Left hindlimb (tissue), 1 donor: ENCODE results near the gene INTS12.
A peak's percentile ranks its signal among the peaks of the same experiment; 100 is the strongest.
"Not testable (repeated sequence)": the region's sequence is repeated elsewhere in the genome, so short reads cannot be mapped to it uniquely, and the experiment has no call there.

Source experiments
- DNase-seq: peaks from one replicate; pipeline ENCODE4 v3.0.0-alpha.2; 2018

Gene INTS12

DNA sequence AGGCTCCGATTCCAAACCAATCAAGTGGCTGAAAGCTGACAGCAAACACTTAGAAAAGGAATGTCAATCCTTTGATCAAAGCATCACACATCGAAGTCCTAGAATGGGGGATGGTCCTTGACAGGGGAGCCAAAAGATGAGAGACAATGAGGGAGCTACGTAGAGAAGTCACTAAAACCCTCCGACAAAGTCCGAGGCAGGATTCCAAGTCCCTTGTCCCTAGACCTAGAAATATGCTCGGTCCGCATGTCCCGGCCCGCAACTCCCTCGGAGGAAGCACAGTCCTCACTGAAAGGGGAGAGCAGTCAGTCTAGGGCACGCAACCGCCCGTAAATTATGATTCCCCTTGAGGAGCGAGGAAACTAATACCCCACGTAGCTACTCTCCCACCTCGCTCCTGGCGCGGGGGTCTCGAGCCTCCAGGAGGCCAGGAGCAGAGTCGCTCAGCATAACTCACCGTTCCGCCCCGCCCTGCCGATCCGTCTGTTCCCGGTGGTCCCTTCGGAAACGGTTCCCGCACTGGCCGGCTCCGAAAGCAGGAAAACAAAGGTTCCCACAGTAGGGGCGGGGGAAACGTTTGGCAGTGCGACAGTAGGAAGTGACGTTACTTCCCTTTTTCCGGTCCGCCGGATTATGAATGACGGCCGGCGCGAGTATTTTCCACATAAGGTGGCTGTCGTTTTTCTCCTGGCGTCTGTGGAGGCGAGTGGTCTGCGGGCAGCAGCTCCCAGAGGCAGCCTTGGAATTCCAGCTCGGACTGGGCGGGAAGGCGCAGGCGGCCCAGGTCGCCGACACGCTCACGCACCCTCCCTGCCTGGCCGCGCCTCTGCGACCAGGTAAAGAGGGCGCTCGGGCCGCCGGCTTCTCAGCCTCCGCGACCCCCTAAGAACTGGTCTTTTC lies at the start of gene INTS12, which contains the start of gene GSTCD:
TSS of gene INTS12 (minus strand) at position 509 of the 900 bp plus-strand sequence. CDS start 8,684 bp downstream, outside the sequence.
TSS of gene GSTCD (plus strand) at position 604 of the 900 bp plus-strand sequence. CDS start 8,830 bp downstream, outside the sequence.
- peak; percentile 94 for DNase-seq

DNA sequence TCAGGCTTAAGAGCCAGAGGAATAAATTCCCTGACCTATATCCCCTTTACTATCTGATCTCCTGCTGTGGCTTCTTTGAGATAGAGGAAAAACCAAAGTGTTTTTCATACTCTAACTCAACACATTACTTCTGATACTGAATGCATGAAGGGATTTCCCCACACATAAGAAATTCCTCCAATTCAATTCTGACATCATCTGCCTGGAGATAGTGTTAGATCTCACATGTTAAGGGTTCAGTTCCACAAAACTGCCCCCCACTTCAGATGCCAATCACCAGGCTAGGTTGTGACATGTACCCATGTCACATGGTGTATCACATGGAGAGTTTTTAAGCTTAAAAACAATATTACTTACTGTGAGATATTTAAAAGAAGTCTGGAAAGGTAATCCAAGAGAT lies 46.9 kb upstream of the INTS12 start:
- no peak for DNase-seq

- no peak for DNase-seq
Measured at GRCh38 chr4:105753361-105753760, 44.9 kb upstream of the INTS12 start.

- DNase-seq, result no peak
Measured at GRCh38 chr4:105751718-105752299, 43.3 kb upstream of the INTS12 start.

DNA sequence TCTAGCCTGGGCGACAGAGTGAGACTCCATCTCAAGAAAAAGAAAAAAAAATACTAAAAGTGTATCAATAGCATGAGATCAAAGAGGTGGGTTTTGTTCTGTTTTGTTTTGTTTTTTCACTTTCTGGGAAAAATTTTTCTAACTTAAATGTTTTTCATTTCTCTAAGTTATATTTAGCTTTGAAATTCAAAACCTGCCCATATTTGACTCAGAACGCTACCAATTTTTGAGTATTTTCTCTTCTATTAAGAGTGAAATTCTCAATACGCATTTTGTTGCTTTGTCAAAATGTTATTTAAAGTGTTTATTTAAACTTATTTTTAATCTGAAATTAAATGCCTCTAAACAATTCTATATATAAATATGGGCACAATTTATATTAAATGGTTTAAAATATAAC lies 39.7 kb upstream of the INTS12 start:
- DNase-seq, result no peak

DNA sequence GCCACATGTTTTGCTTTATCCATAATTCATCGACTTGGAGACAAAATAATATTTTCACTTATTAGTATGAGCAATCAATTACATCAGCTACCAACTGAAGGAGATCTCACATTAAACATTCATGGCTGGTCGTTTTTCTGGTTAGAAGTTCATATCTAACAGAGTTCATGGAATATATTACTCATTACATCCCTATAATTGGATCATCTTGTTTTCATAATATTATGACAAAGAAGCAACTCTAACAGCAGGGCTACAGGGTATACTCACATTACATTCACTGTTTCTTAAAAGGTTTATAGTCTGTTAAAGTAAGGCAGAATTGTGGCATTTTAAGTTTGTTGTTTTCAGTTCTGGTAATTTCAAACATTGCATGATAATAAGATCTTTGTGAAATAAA lies 33.1 kb upstream of the INTS12 start:
- no peak for DNase-seq

- not testable (repeated sequence) for DNase-seq
Measured at GRCh38 chr4:105735217-105735616, 26.7 kb upstream of the INTS12 start.

DNA sequence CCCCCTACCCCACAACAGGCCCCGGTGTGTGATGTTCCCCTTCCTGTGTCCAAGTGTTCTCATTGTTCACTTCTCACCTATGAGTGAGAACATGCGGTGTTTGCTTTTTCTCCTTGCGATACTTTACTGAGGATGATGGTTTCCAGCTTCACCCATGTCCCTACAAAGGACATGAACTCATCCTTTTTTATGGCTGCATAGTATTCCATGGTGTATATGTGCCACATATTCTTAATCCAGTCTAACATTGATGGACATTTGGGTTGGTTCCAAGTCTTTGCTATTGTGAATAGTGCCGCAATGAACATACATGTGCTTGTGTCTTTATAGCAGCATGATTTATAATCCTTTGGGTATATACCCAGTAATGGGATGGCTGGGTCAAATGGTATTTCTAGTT lies 21.4 kb upstream of the INTS12 start:
- not testable (repeated sequence) for DNase-seq

GRCh38 chr4:105725623-105726022 lies 17.1 kb upstream of the INTS12 start:
- no peak for DNase-seq

- DNase-seq, result no peak
Measured at GRCh38 chr4:105719204-105719603, 10.7 kb upstream of the INTS12 start.

DNA sequence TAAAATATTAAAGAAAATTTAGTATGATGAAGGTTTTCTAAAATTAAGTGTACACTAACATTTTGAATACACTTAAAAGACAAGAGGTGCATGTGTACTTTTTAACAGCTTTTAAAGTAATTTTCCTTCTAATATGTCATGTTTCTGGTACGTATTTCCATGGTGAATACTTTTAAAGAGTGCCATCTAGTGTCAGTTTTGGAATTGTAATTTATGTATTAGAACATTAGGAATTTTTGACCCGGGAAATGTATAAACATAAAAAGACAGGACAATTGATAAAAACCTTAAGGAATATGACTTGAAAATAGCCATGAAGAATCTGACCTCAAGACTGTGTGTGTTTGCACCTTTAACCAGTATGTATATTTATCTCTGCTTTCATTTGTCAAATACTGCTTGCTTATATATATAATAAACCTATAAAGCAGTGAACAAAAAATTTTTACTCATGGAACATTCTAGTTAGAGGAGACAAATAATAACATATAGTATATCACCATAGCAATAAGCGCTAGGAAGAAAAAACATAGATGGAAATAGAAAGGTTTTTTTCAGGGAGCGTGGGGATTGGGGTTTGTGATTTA lies 7.3 kb upstream of the INTS12 start:
- DNase-seq, result no peak

- no peak for DNase-seq
Measured at GRCh38 chr4:105714932-105715331, 6.4 kb upstream of the INTS12 start.

DNA sequence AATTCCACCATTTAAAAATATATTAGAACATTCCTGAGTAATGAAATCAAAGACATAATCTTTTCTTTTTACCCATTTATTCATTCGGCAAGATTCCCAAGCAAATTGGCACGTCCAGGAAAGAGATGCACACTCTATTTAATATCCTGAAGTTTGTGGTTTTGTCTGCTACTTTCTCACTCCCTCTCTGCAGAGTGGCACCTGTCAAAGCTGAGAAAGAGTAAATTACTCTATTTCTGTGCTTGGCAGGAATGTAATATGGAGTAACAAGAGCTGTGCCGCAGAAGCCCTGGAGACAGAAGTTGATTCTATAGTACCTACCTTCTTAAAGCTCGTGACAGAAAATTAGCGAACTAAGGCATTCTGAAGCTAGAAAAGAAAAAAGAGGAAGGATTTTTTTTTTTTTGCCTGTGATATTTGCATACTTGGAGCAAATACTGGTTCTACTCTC lies 5.6 kb upstream of the INTS12 start:
- DNase-seq, result no peak

- DNase-seq, result no peak
Measured at GRCh38 chr4:105712766-105713165, 4.3 kb upstream of the INTS12 start.

DNA sequence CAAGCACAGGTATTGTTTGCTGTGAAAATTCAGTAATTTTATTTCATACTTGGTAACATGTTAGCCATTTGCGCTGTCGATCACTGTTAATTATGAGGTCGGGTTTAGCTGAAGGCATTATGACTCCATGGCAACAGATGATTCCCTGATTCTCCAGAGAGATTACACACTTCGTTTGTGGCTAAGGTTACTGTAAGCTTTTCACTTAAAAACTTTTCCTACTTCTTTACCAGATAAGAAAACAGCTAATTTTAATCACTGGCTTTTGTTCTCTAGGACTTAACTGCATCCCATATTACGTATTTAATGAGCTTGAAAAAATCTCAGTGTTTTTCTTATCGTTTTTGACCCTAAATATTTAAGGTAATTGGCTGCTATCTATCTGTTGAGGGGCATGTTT lies 2.2 kb upstream of the INTS12 start:
- DNase-seq, result no peak

- no peak for DNase-seq
Measured at GRCh38 chr4:105710012-105710600, 1.6 kb upstream of the INTS12 start.

DNA sequence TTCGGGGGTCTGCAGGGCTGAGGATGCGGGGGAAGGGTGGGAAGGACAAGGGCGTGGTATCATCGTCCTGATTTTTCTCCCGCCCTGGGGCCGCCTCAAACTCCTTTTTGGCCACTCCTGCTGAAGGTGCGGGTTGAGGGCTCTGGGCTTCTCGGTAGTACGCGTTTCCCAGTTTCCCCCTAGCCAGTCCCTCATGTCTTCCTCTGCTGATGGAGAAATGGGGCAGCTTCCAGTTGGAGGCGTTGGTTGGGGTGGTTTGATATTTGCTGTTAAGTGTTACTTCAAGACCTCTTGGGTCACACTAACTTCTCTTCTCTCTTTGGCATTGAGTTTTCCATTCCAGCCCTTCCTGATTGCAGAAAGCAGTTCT lies 577 bp upstream of the INTS12 start:
- no peak for DNase-seq

DNA sequence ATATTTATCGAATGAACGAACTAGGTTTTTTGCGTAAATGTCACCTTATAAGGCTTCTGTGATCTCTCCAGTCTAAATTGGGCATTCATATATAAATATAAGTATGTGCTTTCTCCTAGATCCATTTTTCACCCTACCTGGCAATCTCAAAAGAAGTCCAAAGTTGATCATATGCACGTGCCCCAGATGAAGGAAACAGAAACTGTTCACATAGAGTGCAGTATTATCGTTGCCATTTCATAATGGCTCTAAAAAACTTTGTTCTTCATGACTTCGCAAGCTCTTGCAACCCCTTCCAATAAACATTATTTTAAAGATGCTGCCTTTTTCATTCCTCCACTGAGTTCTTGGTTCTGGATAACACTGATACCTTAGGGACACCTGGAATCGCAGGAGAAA lies 708 bp downstream of the INTS12 start:
- peak; percentile 23 for DNase-seq

- DNase-seq, result no peak
Measured at GRCh38 chr4:105698607-105699006, 9.9 kb downstream of the INTS12 start.

DNA sequence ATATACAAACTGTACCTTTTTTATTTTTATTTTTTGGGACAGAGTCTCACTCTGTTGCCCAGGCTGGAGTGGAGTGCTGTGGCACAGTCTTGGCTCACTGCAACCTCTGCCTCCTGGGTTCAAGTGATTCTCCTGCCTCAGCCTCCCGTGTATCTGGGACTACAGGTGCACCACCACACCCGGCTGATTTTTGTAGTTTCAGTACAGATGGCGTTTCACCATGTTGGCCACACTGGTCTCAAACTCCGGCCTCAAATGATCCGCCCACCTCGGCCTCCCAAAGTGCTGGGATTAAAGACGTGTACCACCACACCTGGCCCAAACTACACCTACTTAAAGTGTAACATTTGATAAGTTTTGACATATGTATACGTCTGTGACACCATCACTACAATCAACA lies 12.7 kb downstream of the INTS12 start:
- not testable (repeated sequence) for DNase-seq

DNA sequence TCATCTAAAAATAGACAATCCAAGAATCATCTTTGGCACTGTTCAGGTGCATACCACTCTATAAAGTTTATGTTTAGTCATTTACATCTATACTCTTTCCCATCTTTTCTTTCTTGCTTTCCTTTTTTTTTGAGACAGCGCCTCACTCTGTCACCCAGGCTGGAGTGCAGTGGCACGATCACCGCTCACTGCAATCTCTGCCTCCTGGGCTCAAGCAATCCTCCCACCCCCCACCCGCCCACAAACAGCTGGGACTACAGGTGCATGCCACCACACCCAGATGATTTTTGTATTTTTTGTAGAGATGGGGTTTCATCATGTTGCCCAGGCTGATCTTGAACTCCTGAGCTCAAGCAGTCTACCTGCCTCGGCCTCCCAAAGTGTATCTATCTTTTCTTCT lies 13.7 kb downstream of the INTS12 start:
- DNase-seq, result not testable (repeated sequence)

DNA sequence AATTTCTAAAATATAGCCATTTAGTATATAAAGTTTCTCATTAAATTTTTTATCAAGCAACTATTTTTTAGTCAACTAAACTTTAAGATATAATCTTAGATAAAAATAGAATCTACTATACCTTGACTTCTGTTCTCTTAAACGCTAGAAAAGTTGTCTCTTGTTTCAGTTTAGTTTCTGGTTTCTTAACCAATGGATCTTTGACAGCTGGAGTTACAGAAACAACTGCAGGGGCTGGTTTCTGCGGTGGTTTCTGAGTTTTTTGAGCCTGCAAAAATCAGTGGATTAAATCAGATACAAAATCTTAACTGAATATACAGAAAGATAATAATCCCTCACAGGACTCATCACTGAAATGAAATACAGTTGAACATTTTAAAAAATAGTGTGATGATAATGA lies 21.9 kb downstream of the INTS12 start:
- DNase-seq, result no peak

DNA sequence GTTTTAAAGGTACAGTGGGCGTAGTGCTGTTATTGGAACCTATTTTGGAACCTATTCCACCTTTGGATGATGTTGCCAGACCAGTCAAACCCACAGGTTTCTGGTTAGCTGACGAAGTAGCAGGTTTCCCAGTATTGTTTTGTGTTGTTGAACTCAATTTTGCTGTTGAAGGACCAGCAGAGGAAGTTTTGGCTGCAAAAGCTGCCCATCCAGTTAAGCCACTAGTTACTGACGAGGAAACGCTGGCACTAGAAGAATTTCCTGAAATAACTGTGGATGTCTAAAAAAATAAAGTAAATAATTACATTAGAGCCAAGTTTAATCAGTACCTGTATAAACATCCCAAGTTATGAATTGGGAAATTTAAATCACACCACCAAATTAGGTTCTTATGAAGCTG lies 25.5 kb downstream of the INTS12 start:
- DNase-seq, result no peak
